HUES64 (cell line): Measurements from ENCODE around the gene GIMAP5. TPM values are rescaled to one million over a fixed set of nuclear protein-coding genes. Genes with fewer than 3 reads are reported as not detected.

Experiments
- H3K27ac ChIP-seq: 2 replicates; pipeline ENCODE4 v1.7.0; 2013; ENCODE audit warnings: low read depth, low read length, inconsistent platforms
- H3K27me3 ChIP-seq: 2 replicates; pipeline ENCODE4 v1.6.1; 2013; ENCODE audit warnings: mild to moderate bottlenecking, low read length; ENCODE audit not compliant: insufficient read depth
- H3K36me3 ChIP-seq: 2 replicates; pipeline ENCODE4 v1.6.1; 2013; ENCODE audit warnings: mild to moderate bottlenecking, low read length; ENCODE audit not compliant: insufficient read depth
- H3K4me1 ChIP-seq: 2 replicates; pipeline ENCODE4 v1.6.1; 2013; ENCODE audit warnings: mild to moderate bottlenecking, low read length, moderate library complexity; ENCODE audit not compliant: insufficient read depth
- H3K4me3 ChIP-seq: 2 replicates; pipeline ENCODE4 v1.5.1; 2013; ENCODE audit warnings: mild to moderate bottlenecking, low read length, moderate library complexity
- H3K9ac ChIP-seq: 2 replicates; pipeline ENCODE4 v1.6.1; 2013; ENCODE audit warnings: mild to moderate bottlenecking, low read depth, low read length
- H3K9me3 ChIP-seq: 2 replicates; pipeline ENCODE4 v1.6.1; 2013; ENCODE audit warnings: low read depth, low read length; ENCODE audit not compliant: insufficient read depth
- WGBS: fragments of 150-250, 120-280 bp; methylation state at CpG from one replicate; pipeline ENCODE4 v1.1.7; 2013; ENCODE audit warnings: missing lambda C conversion rate; 5-methylcytosine and 5-hydroxymethylcytosine counted together
- polyA plus RNA-seq, 2 experiments: library from polyadenylated mRNA; stranded (reverse); fragments of 50-300 nt; gene quantifications; one replicate each; pipeline ENCODE4 v1.2.3, GENCODE V29; 2013

GIMAP5 gene
- polyA plus RNA-seq (2013, experiment 1 of 2) = not detected
- polyA plus RNA-seq (2013, experiment 2 of 2) = not detected

DNA sequence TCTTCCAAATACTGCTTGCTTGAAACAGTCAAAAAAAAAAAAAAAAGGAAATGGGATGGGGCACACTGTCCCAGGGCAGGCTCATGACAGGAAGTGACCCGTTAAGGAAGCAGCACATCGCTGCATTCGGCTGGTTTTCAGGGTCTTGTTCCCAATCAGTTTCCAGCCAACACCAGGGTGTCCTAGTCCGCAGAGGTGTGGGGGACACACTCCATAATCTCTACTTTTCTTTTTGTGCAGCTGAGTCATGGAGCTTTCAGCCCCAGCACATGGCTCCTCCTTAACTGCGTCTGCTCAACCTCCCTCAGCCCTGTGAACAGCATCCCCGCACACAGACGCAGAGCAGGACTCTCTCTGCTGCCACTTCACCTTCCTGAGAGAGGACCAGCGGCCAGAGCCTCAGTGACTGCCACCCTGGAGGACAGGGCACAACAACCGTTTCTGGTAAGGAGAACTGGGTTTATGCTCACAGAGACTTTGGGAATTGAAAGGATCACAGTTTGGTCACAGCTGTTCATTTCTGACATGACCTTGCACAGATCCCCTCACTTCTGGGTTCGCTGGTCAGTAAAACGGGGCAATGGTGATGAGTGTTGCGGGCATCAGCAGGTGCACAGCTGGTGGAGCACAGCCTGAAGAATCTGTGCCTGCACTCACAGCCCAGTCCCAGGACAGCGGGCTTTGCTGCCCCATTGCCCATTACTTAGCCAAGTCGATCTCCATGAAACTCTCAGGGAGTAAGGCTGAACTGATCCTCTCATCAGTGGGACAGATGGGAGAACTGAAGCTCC lies at the start of gene GIMAP5:
Gene GIMAP5, plus strand, starts transcription at position 154 of the 791 bp plus-strand sequence. CDS start 3,467 bp downstream, outside the sequence.
- Histone ChIP-seq H3K4me1 (peaks cover 3% of the 10 kb centered on the region; the same call in 1 of the 2 replicates), H3K27ac (no peak within 1 kb of the TSS), H3K9me3 (no peaks in the 10 kb centered on the region; the same call in 1 of the 2 replicates), H3K27me3 (peaks cover 100% of the 10 kb centered on the region), H3K4me3 (no peak within 1 kb of the TSS), H3K36me3 (no peaks in the 10 kb centered on the region), H3K9ac (no peak within 1 kb of the TSS)
- WGBS = 46% methylated on average over 14 of the region's 14 CpGs

DNA sequence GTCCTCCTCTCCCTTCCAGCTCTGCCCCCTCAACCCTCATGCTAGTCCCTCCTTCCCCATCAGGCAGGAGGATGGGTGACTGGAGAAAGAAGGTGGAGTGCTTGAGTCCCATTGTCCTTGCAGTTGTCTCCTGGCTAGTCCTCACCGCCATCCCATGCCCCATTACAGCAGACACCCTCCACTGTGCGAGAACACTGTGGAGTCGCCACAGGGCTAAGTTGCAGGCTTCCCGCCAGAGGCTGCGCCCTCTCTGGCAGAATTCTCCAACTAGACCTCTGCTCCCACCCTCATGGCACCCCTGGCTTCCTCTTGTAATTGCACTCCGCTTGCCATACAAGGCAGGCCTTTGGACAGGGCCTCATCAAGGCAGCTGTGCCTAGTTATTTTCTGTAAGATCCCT lies 48.6 kb upstream of the GIMAP5 start:
- Histone ChIP-seq H3K27ac (no peak overlapping the region), H3K27me3 (peaks cover 13% of the 10 kb centered on the region), H3K36me3 (no peaks in the 10 kb centered on the region), H3K9ac (no peak overlapping the region), H3K9me3 (no peaks in the 10 kb centered on the region), H3K4me1 (peaks cover 6% of the 10 kb centered on the region; the same call in 1 of the 2 replicates), H3K4me3 (no peak overlapping the region)
- WGBS = 93% methylated on average over 6 of the region's 6 CpGs

DNA sequence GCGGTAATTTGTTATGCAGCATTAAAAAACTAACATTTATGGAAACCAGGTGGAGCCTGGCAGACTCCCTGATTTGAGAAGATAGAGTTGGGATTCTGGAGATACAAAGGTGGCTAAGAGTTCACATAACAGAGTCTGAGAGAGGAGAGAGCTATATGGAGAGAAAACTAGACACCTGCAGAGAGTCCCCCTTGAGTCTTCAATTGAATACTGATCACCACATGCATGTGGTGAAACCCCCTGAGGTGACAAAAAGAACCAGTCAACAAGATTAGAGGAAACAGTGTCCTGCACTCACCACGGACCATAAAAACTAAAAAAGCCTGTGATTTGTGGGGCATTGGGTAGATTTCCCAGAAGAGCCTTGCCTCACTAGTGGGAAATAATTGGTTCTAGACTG lies 41.6 kb upstream of the GIMAP5 start:
- H3K36me3 ChIP-seq = no peaks in the 10 kb centered on the region
- no peak overlapping the region for H3K27ac ChIP-seq
- no peak overlapping the region for H3K9ac ChIP-seq
- peaks cover 17% of the 10 kb centered on the region for H3K9me3 ChIP-seq
- 67% methylated on average over 2 of the region's 2 CpGs for WGBS
- peaks cover 7% of the 10 kb centered on the region; the same call in 1 of the 2 replicates for H3K27me3 ChIP-seq
- H3K4me3 ChIP-seq = no peak overlapping the region
- no peaks in the 10 kb centered on the region for H3K4me1 ChIP-seq

DNA sequence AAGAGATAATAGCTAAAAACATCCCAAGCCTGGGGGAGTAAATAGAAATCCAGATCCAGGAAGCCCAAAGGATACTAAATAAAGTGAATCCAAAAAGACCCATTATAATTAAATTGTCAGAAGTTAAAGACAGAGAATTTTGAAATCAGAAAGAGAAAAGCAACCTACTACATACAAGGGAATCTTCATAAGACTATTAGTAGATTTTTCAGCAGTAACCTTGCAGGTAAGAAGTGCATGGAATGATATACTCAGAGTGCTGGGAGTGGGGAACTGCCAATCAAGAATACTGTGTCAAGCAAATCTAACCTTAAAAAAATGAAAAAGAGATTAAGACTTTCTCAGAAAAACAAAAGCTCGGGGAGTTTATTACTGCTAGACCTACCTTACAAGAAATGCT lies 34.0 kb upstream of the GIMAP5 start:
- WGBS = 91% methylated on average over 1 of the region's 1 CpG
- Histone ChIP-seq H3K4me3 (no peak overlapping the region), H3K4me1 (no peaks in the 10 kb centered on the region), H3K36me3 (no peaks in the 10 kb centered on the region), H3K27me3 (no peaks in the 10 kb centered on the region), H3K9ac (no peak overlapping the region), H3K27ac (no peak overlapping the region), H3K9me3 (peaks cover 51% of the 10 kb centered on the region)

GRCh38 chr7:150715293-150715692 lies 21.9 kb upstream of the GIMAP5 start:
- Histone ChIP-seq H3K36me3 (no peaks in the 10 kb centered on the region), H3K4me1 (no peaks in the 10 kb centered on the region), H3K9ac (no peak overlapping the region), H3K4me3 (no peak overlapping the region), H3K27ac (no peak overlapping the region), H3K9me3 (no peaks in the 10 kb centered on the region), H3K27me3 (peaks cover 57% of the 10 kb centered on the region)
- WGBS = 87% methylated on average over 4 of the region's 4 CpGs

DNA sequence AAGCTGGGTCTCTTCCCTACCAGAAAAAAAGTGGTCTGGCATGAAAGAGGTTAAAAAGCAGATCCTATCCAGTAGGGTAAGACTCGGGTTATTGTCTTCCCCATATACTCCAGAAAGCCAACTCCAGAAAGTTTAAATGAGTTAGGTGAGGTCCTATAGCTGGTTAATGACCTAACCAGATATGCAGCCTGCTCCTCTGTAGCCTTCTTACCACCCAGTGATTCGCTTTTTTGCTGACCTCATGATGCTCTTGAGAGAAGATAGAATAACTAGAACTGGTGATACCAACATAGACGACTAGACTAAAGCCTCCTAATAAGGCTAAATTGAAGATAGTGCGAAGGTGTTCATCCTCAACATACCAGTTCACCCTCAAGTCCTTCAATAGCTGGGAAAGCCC lies 21.5 kb upstream of the GIMAP5 start:
- H3K4me1 ChIP-seq = no peaks in the 10 kb centered on the region
- H3K4me3 ChIP-seq = no peak overlapping the region
- no peaks in the 10 kb centered on the region for H3K36me3 ChIP-seq
- no peaks in the 10 kb centered on the region for H3K9me3 ChIP-seq
- H3K27me3 ChIP-seq = peaks cover 62% of the 10 kb centered on the region
- H3K9ac ChIP-seq = no peak overlapping the region
- 73% methylated on average over 3 of the region's 4 CpGs for WGBS
- H3K27ac ChIP-seq = no peak overlapping the region

- Histone ChIP-seq H3K36me3 (no peaks in the 10 kb centered on the region), H3K9me3 (no peaks in the 10 kb centered on the region), H3K27ac (no peak within 1 kb of the TSS), H3K9ac (no peak within 1 kb of the TSS), H3K4me3 (no peak within 1 kb of the TSS), H3K27me3 (peaks cover 68% of the 10 kb centered on the region), H3K4me1 (no peaks in the 10 kb centered on the region)
- 80% methylated on average over 5 of the region's 5 CpGs for WGBS
These were observed 20.9 kb upstream of the GIMAP5 start, which contains the start of gene GIMAP1 for GRCh38 chr7:150716368-150716767. Gene GIMAP1 (plus strand): TSS chr7:150716613. CDS start chr7:150719048, 2,435 bp downstream.

GRCh38 chr7:150716939-150717338 lies 20.3 kb upstream of the GIMAP5 start:
- no peak overlapping the region for H3K9ac ChIP-seq
- WGBS = 77% methylated on average over 4 of the region's 4 CpGs
- H3K4me3 ChIP-seq = no peak overlapping the region
- H3K27ac ChIP-seq = no peak overlapping the region
- H3K9me3 ChIP-seq = no peaks in the 10 kb centered on the region
- H3K36me3 ChIP-seq = no peaks in the 10 kb centered on the region
- H3K27me3 ChIP-seq = peaks cover 68% of the 10 kb centered on the region
- no peaks in the 10 kb centered on the region for H3K4me1 ChIP-seq

- H3K4me1 ChIP-seq = no peaks in the 10 kb centered on the region
- no peak overlapping the region for H3K27ac ChIP-seq
- no peaks in the 10 kb centered on the region for H3K36me3 ChIP-seq
- no peak overlapping the region for H3K4me3 ChIP-seq
- 83% methylated on average over 4 of the region's 4 CpGs for WGBS
- H3K9me3 ChIP-seq = no peaks in the 10 kb centered on the region
- peaks cover 78% of the 10 kb centered on the region for H3K27me3 ChIP-seq
- no peak overlapping the region for H3K9ac ChIP-seq
These were observed 19.3 kb upstream of the GIMAP5 start for GRCh38 chr7:150717814-150718420.

- no peak overlapping the region for H3K9ac ChIP-seq
- no peaks in the 10 kb centered on the region for H3K36me3 ChIP-seq
- no peaks in the 10 kb centered on the region for H3K4me1 ChIP-seq
- no peaks in the 10 kb centered on the region for H3K9me3 ChIP-seq
- H3K4me3 ChIP-seq = no peak overlapping the region
- no peak overlapping the region for H3K27ac ChIP-seq
- peaks cover 93% of the 10 kb centered on the region for H3K27me3 ChIP-seq
- WGBS = 80% methylated on average over 4 of the region's 4 CpGs
These were observed 17.8 kb upstream of the GIMAP5 start for GRCh38 chr7:150719436-150719835.
